ENCODE data around the gene CDK15.

- TF ChIP-seq CTCF (IDR thresholded peaks at IDR 0.05; ENCODE audit: low read length) (no peak), EZH2 (optimal IDR thresholded peaks at IDR 0.05; ENCODE audit: low read depth, low read length) (no peak)
Observed at GRCh38 chr2:201930831-201931230, 124.5 kb downstream of the CDK15 start.

Data from MM.1S (cell line).